ENCODE data around the gene CCDC33.

CCDC33 gene

DNA sequence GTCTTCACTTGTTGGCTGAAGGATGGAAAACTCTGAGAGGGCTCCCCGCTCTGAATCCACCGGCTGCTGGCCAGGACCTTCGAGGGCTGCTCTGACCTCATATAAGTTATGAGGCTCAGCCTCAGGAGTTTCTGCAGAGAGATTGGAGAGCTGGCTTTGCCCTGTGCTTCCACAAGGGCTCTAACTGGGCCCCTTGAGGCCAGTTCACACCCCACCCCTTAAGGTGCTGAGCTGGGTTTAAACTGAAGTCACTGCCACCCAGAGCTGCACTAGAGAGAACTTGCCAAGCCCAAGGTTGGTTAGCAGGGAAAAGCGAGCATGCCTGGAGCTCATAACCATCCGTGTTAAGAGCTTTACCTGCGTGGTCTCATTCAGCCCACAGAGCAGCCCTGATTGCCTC is 2.8 kb upstream of the CCDC33 start:
- no peak for DNase-seq

DNA sequence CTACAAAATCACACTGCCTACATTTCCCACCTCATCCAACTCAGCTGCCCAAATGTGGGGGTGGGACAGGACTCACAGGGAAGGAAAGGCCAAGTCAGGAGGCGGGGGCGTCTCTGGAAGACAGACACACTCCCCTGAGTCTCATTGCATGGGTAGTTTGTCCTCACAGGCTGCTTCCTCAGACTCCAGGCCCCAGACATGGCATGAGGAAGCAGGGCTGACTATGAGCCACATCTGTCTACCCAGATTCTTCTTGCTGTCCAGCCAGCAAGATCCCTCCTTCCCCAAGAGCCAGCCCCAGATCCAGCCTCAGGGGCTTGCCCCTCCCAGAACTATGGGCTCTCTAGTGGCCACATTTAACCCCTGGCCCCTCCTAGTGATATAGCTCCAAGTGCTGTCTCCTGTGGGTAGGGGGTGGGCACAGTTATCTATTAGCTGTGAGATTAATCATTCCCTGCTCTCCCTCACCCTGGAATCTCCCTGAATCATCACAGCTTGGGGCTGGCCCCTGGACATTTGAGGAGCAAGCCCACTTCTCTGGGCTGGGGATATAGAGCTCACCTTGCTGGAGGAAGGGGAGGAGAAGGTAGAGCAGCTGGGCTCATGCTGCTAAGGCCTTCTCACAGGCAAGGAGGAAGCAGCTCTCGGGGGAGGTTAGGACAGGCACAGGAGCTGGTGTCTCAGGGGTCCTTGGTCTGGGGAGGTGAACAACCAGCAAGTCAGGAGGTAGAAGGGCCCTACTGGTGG is 2.1 kb upstream of the CCDC33 start:
- no peak for DNase-seq

DNA sequence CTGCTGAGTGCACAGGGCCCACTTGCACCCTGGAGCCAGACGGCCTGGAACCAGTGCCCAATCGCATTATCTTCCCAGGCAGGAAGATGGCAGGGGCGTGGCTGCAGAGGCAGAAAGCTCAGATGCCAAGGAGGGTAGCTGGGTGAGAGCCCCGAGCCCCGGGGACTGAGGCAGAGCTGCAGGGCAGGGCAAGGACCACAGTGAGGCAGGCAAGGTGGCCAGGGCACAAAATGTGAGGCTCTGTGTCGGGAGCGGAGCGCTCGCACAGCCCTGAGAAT is 1.6 kb upstream of the CCDC33 start:
- DNase-seq: no peak

DNA sequence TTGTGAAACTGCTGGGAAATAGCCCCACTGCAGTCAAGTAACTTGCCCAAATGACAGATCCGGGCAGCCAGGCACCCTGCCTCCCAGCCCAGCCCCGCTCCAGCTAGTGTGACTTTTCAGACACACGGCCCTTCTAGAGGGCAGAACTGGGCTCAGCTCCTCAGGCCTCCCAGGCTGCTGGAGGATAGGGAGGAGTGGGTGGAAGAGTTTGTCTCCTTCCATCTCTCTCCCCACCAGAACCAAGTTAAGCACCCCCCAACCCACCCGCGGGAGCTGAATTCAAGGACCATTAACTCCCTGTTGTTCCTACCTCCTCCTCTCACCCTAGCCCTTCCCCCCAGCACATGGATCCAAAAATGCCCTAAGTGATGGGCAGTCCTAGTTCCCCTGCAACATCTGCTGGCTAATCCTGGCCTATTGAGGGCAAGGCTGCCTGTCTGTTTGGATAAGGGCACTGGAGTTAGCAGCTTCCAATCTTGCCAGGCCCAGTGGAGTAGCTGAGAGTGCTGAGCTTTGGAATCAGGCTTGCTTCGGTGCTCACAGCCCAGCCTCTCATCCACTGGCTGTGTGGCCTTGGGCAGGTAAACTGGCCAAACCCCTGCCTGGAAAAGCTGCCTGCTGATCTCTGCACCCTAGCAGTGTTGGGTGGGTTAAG is 3.1 kb downstream of the CCDC33 start:
- DNase-seq: no peak

DNA sequence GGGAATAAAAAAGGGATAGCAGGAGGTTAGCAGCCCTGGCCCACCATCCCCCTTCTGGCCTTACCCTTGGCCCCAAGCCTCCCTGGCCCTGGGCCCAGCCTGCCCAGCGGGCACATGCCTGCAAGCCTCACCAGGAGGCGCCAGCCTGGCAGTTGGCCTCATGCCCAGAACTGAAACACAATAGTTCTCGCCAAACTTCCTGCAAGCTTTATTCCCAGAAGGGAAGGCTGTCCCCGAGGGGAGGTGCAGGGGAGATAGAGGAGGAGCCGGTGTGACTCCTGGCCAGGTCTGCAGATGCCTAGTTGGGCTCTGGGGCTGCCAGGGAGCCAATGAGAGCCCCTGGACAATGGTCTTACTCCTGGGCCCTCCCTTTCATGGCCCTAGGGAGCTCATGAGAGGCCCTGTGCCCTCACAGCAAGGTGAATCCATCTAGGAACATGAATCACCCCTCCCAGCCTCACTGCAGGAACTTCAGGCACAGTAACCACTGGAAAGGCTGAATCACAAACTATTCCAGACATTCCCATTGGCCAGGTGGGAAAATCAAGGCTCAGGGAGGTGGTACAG is 4.0 kb downstream of the CCDC33 start:
- no peak for DNase-seq

DNA sequence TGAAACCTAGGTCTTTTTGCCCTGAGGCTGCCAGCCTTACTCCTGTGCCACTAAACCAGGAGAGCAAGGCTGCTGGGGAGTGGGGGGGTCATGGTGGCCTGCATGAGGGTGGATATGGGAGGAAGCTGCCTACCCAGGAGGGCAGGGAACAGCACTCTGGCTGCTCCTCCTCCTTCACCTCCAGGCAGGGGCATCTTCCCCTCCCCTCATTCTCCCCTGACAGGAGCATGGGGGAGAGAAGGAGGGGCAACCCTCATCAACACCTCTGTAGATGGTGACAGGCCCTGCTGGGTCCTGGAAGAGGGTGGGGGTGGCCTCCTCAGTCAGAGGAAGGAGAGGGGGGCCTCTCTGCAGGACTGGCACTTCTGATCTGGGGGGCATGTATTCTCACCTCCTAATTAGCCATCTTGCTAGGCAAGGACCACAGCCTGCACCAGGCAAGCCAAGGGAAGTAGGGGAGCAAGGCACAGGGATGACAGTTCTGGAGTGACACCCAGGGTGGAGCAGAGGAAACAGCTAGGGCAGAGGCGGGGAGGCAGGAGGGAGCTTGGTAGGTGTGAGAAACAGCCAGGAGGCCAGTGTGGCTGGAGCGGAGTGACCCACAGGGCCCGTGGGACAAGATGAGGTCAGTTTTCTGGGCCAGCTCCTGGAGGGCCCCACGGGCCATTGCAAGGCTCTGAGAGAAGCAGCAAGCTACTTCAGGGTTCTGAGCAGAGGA is 4.9 kb downstream of the CCDC33 start:
- no peak for DNase-seq

DNA sequence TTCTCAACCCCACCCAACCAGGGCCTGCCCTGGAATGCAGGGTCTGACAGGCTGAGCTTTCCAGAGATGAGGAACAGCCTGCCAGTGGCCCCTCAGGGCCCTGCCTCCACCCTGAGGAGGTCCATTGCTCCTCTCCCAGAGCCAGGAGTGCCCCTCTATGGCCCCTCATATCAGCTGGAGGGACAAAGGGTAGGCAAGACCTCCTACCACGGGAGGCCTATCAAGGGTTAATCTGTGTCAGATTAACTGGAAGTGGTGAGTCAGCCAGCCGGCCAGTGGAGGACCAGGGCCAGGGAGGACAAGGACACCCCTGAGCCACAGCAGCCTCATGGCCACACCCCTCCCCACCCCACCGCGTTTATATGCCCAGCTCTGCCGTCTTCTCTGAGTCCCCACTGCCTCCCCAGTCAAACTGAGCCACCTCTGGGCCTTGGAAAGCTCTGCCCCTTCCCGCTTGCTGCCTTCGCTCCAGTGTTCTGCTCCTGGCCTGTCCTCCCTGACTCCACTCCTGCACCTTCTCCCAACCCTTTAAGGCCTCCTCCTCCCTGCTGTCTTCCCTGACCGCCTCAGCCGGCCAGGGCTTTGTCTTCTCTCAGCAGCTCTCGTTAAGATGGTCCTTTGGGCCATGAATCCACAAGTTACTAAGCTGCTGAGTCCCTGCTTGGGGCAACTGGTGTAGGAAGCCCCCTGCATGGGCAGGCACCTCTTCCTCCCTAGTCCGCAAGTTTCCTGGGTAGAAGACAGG is 6.5 kb downstream of the CCDC33 start:
- no peak for DNase-seq

DNA sequence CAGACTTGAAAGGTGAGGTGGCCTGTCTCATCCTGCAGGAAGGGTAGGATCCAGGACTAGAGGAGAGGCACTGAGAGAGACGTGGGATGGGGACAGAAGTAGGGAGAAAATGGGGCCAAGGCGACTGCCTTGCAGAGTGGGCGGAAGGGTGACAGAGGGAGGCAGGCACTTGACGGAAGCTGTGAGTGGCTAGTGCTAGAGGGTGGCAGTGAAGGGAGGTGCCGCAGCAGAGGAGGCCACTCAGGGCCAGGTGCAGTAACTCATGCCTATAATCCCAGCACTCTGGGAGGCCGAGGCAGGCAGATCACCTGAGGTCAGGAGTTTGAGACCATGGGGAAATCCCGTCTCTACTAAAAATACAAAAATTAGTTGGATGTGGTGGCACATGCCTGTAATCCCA is 7.3 kb downstream of the CCDC33 start:
- DNase-seq: no peak

DNA sequence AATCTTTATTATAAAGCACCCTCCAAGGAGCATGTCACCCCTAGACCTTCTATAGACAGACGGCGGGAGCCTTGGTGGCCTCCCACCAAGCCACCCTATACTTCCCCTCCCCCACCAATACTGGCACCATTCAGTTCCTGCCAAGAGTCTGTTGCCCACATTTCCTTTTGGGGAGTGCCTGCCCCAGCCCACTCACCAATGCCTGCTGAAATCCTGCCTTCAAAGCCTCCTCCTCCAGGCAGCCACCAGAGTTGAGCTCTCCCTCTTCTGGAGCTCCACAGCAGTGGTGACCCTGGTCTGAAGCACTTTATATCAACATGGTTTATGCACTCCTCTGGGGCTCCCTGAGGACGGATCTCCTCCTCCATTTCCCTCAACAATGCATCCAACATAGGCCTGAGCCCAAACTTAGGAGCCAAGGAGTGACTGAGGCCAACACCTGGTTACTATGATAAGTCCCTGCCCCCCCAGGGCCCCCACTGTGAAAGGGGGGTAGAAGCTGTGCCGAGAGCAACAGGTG is 8.8 kb downstream of the CCDC33 start:
- no peak for DNase-seq

DNA sequence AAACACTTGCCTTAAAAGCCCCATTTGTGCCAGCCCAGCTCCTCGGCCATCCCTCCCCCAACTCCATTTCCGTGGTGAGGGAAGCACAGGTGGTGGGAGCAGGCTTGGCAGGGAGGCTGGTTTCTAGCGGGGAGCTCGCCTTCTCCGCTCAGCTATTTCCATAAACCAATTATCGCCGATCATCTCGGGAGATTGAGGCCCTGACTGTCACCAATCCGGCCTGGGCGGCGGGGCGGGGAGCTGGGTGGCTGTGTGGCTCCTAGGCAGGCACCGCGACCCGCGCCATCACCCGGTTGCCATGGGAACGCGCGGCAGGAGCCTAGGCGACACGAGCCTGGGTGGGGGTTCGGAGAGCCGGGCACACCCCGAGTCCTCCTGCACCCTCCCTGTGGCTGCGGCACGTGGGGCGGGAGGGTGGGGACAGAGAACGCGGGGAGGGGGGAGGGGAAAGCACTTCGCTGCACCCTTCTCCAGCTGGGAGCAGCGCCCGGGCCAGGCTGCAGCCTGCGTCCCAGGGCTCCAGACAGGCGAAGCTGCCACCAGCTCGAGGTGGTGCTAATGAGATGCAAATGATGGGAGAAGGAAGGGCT is 9.3 kb downstream of the CCDC33 start:
- DNase-seq: no peak

DNA sequence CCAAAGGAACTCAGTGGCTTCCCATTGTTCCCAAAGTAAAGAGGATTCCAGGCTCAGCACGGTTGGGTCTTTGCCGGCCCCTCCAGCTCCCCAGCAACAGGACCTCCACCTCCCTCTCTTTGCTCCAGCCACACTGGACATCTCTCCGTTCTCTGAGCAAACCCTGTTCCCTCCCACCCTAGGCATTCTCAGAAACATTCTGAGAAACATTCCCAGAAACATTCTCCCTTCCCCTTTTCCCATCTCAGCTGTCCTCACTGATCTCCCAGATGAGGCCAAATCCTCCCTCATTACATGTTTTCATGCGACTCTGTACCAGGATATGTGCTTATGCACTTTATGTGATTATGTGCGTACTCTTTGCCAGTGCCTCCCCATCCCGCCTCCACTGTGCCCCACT is 14.1 kb downstream of the CCDC33 start:
- no peak for DNase-seq

DNA sequence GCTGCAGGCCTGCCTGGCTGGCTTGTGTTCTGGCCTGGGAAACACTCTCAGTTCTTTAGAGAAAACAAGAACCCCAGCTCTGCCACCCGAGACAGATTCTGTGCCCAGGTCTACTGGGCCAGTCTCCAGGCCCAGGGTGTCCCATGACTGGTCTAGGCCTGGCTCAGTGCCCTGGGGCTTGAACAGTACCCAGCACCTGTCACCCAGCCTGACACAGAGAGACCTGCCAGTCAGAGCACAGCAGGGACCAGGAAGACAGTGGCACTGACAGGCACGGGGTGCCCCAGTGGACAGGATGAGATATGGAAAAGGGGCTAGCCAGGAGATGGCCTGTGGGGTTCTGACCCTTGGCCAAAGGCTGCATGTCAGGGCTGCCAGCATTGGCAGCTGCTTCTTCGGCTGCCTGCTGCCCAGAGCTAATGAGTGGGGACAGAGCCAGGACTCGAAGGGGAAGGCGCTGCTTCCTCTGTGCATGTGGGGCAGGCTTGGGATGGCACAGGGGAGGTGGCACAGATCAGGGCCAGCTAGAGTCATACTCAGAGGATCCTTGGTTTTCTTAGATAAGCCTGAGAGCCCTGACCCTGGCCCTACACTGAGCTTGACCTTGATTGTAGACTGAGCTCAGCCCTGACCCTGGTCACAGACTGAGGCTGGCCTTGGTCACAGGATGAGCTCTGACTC is 15.1 kb downstream of the CCDC33 start:
- DNase-seq: no peak

DNA sequence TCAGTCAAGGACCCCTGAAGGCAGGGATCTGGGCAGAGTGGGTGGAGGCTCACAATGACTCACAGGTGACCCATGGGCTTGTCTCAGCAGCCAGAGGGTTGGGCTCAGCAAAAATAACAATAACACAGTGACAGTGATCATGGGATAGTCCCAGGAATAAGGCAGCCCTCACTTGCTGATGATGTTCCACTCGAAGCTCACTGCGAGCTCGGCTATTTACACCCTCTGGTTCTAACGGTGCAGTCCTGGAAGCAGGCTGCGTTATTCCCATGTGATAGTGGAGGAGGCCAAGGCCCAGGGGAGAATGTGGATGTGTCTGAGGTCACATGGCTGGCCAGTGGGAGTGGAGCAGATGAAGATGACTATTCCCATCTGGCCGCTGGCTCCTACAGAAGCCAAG is 16.2 kb downstream of the CCDC33 start:
- no peak for DNase-seq

DNA sequence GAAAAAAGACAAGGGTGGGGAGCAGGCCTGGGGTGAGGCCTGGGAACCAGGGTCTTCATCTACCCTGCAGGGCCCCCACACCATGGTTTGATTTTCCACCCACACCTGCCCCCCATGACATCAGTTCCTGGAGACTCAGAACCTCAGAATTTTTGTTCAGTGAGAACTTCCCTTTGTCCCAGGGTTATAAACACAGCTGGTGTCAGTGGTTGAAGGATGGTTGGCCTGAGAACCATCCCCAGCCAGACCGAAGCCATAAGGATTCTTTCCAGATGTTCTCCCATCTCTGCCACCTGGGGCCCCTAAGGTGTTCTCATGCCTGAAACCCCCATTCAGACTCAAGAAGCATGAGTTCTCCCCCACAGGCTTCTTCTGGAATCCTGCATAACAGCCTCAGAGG is 16.6 kb downstream of the CCDC33 start:
- no peak for DNase-seq

DNA sequence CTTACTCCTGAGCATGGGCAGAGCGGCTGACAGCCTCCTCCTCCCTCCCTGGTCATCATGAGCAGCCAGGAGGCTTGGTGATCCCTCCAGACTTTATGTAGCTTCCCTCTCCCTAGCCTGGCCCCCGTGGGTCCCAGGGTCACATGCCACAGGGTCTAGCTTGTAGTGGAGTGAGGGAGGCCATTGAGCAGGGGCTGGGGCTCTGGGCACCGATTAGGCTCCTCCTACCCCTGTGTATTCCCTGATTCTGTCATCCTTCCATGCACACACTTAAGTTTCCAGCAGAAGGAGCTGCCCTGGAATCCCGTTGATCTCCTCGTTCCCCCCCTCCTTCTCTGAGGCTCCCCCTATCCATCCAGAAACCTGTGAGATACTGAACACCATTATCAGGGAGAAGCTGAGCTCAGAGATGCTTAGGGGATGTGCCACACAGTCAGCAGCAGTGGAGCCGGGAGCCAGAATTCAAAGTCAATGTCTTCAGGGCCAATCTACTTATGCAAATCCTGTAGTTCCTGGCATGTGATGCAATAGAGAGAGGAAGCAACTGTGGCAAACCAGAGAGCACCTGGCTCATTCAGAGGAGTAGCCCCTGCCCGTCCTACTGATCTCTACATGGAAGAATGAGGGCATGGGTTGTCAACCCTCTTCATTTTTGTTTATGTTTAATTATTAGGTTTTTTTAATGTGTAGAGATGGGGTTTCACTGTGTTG is 17.2 kb downstream of the CCDC33 start:
- DNase-seq: no peak

DNA sequence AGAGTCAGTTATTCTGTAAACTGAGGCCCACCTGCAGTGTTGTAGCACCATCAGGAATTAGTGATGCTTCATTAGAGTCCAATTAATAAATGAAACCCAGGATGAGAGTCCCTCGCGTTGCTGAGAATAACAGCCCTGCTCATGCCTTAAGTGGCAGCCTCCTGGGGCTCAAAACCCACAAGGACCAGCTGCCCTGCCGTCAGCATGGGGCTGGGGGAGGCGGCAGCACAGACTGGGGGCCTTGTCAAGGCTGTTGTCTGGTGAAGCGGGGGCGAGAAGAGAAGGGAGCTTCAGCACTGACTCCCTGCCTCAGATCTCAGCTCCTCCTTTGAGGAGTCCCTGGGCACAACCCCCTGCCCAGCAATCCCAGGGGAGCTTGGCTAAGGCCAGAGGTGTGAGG is 21.0 kb downstream of the CCDC33 start:
- DNase-seq: no peak

DNA sequence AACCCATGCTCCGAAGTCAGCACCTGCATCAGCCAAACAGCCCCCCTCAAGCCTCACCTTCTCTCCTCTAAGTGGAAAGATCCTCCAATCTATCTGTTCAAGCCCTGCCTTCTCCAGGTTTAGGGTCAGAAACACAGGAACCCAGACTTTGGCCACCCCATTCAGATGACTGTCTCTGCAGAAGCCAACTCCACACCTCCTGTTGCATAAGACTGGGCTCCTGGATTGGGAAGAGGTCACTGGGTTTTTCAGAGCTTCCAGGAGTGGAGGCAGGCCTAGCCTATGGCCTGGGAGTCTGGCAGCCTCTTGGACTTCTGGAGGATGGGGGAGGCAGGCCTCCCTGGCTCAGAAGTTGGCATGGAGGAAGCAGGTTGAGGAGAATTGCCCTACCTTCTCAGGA is 21.5 kb downstream of the CCDC33 start:
- DNase-seq: no peak

DNA sequence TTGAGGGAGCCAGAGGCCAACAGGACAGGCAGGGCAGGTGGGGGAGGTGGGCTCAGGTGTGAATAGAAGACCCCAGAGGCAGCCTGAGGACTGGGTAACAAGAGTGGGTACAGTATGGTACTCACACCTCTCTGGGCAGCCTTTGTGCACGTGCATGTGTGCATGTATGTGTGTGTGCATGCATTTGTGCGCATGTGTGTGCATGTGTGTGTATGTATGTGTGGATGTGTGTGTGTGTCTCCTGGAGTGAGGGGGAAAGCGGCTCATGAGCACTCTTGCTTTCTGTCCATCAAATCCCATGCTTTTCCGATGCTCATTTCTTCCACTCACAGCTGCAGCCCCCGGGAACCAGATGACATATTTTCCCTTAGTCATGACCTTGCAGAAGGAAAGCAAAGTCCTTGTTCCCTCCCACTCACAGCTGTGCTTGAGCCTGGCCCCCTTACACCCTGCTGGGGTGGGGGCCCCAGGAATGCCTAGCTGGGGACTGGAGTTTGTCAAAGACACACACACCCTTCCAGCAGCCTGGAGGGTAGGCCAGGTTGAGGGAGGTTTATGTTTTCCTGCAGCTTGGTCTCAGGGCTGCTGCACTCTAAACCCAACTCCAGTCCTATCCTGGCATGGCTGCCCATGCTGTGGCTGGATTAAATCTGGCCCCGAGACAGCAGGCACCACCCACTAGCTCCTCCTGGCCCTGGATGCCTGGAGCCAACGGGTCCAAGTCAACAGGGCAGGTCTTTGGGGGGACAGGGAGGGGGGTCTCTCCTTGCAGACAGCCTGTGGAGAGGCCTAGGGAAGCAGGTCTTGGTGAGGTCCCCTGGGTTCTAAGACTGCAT is 22.5 kb downstream of the CCDC33 start:
- no peak for DNase-seq

DNA sequence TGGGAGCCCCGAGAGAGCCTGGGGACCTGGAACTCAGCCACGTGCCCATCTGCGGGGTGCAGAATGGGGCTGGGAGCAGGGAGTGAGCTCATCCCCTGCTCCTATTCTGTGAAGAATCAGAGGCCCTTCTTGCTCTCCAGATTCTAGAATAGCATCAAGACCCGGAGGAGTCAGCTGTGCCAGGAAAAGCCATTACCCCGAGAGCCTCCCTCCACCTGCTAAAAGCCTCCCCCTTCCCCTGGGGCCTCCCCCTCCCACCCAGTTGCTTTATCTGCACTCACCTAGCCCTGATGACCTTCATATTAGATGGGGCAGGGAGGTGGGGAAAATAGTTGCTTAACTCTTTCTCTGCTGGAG is 23.1 kb downstream of the CCDC33 start:
- no peak for DNase-seq

DNA sequence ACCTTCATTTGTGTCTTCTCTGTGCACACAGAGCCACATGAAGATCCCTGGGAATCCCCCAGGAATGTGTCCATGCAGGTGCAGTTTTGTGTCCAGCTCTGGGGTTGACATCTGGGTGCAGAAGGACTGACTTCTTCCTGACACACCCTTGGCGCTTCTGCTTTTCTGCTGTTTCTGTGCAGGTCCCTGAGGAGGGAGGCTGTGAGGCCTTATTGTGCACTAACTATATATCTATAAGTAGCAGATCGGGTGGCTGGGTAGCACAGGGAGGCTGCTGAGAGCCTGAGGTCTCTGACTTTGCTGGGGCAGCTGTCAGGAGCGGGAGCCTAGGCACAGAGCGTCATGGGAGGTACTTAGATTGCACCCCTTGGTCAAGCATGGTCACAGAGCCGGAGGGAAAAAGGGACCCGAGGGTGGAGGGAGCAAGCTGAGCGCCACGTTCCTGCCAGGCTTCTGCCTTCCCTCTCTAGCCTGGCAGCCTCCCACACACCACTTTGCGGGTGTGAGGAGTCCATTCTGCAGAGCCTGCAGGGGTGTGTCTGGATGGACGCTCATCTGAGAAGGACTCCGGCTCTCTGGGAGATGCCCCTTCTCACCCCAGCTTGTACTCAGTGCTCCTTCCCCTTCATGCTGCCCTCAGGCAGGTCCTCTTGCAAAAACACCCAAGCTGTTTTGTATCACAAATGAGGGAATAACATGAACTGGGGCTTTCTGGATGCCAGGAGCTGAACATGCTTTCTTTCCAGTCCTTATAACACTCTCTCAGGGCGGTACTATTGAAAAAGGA is 23.9 kb downstream of the CCDC33 start:
- DNase-seq: no peak

Measured in Kasumi-1 (cell line).